PC-3 (cell line): ENCODE data around the gene DEFB112.

Experiments
- CTCF ChIP-seq: fragments of 300-600 bp; sonication (generic); conservative IDR thresholded peaks from 2 replicates; pipeline ENCODE4 v1.5.1; 2017; ENCODE audit warnings: antibody characterized with exemption, low read depth, mild to moderate bottlenecking, low read length
- EZH2 ChIP-seq: fragments of 300-600 bp; sonication (generic); IDR thresholded peaks from one replicate; pipeline ENCODE4 v1.6.1; 2017; ENCODE audit warnings: antibody characterized with exemption, mild to moderate bottlenecking, low read length; ENCODE audit not compliant: unreplicated experiment

- TF ChIP-seq CTCF (no peak), EZH2 (no peak)
Measured at GRCh38 chr6:50091641-50092040, 41.9 kb upstream of the DEFB112 start.
